Measurements from ENCODE around the gene ASCC2. TPM values are rescaled to one million over a fixed set of nuclear protein-coding genes. Genes with fewer than 3 reads are reported as not detected.
"Not testable (repeated sequence)": the region's sequence is repeated elsewhere in the genome, so short reads cannot be mapped to it uniquely, and the experiment has no call there.

ASCC2 gene
- total and polyA plus RNA-seq, 10 donors = 34.1 to 89.0 (median 62.9) TPM

DNA sequence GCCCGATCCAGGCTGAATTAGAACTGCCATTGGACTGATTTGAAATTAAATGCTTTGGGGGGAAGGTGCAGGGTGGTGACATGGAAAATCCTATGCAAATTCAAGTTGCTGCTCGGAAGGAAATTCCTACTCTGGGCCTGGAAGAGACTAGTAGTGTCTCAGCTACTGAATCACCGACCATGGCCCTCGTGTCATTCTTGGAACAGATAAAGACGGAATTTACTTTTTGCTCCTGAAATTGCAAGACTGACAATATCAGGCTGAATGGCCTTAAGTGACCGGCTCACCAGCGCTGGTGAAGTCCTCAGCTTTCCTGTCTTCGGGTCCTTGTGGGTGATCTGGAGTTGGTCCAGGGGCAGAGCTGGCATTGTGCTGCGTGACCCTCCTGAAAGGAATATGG is 6.1 kb downstream of the ASCC2 start:
- peaks cover 6 to 77% (median 33%) of the 10 kb centered on the region in 6 donors for H3K4me1 ChIP-seq
- H3K27me3 ChIP-seq (replicated peaks in 1 of 7) = no peaks in the 10 kb centered on the region
- 83 to 94% (median 93%) methylated on average over 9 of the region's 9 CpGs for WGBS, 5 donors
- TF ChIP-seq, protein P1, sequence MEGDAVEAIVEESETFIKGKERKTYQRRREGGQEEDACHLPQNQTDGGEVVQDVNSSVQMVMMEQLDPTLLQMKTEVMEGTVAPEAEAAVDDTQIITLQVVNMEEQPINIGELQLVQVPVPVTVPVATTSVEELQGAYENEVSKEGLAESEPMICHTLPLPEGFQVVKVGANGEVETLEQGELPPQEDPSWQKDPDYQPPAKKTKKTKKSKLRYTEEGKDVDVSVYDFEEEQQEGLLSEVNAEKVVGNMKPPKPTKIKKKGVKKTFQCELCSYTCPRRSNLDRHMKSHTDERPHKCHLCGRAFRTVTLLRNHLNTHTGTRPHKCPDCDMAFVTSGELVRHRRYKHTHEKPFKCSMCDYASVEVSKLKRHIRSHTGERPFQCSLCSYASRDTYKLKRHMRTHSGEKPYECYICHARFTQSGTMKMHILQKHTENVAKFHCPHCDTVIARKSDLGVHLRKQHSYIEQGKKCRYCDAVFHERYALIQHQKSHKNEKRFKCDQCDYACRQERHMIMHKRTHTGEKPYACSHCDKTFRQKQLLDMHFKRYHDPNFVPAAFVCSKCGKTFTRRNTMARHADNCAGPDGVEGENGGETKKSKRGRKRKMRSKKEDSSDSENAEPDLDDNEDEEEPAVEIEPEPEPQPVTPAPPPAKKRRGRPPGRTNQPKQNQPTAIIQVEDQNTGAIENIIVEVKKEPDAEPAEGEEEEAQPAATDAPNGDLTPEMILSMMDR (IDR thresholded peaks at IDR 0.05 in 8 of 11, conservative IDR thresholded peaks at IDR 0.05 in 3 of 11) = no peak
- intact Hi-C loops (cut with DNase I; ENCODE audit: low total_unique reads) = no loop called here
- no peak for DNase-seq
- peaks cover 0 to 82% (median 43%) of the 10 kb centered on the region in 6 donors for H3K36me3 ChIP-seq
- H3K4me3 ChIP-seq = no peak overlapping the region
- H3K9me3 ChIP-seq = no peaks in the 10 kb centered on the region
- peak overlapping the region in 4 of 8 donors; percentile 16 to 64 (median 29) for H3K27ac ChIP-seq

DNA sequence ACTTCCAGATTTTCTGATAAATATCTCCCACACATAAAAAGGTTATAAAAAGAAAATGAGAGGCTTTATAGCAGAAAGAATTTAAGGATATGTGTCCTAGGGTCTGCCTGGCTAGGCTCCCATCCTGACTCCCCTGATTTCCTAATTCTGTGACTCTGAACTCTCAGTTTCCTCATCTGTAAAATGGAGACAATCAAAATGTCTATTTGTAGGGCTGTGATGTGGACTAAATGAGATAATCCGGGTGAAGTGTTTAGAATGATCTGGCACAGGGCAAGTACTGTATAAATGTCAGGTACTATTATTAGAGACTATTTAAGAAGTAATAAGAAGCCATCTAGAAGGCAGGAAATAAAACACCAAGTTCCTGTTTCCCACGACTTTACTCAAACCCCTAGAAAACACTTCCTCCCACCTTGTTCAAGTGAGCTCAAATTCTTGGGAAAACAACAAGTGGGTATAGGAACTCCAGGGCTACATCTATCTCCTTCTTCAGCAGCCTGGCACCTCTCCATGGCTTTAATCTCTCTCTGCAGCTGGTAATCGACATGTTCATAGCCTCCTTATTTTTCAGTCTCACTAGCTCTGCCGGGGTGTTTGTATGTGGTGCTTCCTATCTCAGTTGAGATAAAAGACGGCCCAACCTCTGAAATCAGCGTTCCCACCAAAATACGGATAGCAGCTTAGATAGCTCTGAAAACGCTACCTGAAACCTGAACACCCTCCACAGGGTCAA is 6.7 kb downstream of the ASCC2 start:
- WGBS, 5 donors = 78 to 83% (median 81%) methylated on average over 8 of the region's 8 CpGs
- peaks cover 0 to 88% (median 45%) of the 10 kb centered on the region in 6 donors for H3K36me3 ChIP-seq

DNA sequence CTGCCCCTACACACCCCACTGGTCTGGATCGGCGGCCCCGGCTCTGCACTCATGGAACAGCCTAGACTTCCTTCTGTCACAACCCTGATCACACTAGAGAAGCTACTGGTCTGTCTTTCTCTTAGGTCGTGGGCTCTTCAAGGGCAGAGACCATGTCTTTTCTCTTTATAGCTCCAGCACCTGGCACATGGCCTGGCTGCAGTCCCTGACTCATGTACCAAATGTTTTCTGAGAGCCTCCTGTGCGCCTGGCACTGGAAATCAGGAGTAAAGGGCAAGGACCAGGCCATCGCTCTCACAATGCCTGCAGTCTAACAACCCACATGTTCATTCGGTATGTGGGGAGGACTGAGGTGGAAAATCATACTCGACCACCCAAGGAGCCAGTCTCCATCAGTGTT is 7.5 kb downstream of the ASCC2 start:
- Histone ChIP-seq H3K27ac (peak overlapping the region in 1 of 8 donors; percentile 64), H3K4me3 (no peak overlapping the region), H3K4me1 (peaks cover 0 to 64% (median 20%) of the 10 kb centered on the region in 6 donors), H3K36me3 (peaks cover 0 to 95% (median 50%) of the 10 kb centered on the region in 6 donors), H3K9me3 (no peaks in the 10 kb centered on the region), H3K27me3 (replicated peaks in 1 of 7) (no peaks in the 10 kb centered on the region)
- 88 to 95% (median 92%) methylated on average over 8 of the region's 8 CpGs for WGBS, 5 donors
- intact Hi-C loops (cut with DNase I; ENCODE audit: low total_unique reads) = no loop called here
- no peak for DNase-seq
- TF ChIP-seq, protein P1 (IDR thresholded peaks at IDR 0.05 in 8 of 11, conservative IDR thresholded peaks at IDR 0.05 in 3 of 11) = no peak
- TF ChIP-seq POLR2AphosphoS5 (IDR thresholded peaks at IDR 0.05) (no peak), POLR2A (IDR thresholded peaks at IDR 0.05) (no peak)

More for the DNA sequence above, 6.7 kb downstream of the ASCC2 start:
- Histone ChIP-seq H3K4me1 (peaks cover under 1 to 71% (median 27%) of the 10 kb centered on the region in 6 donors), H3K27ac (peak overlapping the region in 3 of 8 donors; percentile 23 to 64 (median 35)), H3K27me3 (replicated peaks in 1 of 7) (no peaks in the 10 kb centered on the region), H3K9me3 (no peaks in the 10 kb centered on the region), H3K4me3 (no peak overlapping the region)
- intact Hi-C loops (cut with DNase I; ENCODE audit: low total_unique reads) = no loop called here
- TF ChIP-seq, protein P1 (IDR thresholded peaks at IDR 0.05 in 8 of 11, conservative IDR thresholded peaks at IDR 0.05 in 3 of 11) = no peak
- TF ChIP-seq POLR2A (IDR thresholded peaks at IDR 0.05) = no peak
- no peak for TF ChIP-seq POLR2AphosphoS5 (IDR thresholded peaks at IDR 0.05)
- no peak for DNase-seq

DNA sequence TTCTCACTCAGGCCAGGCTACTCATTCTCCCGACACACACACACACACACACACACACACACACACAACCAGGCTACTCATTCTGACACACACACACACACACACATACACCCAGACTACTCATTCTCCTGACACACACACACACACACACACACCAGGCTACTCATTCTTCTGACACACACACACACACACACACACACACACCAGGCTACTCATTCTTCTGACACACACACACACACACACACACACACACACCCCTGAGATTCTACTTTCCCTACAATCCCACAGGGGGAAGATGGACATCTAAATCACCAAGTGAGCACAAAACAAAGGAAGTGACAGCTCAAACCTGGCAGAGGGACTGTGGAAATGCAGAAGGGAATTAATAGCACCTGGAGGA is 10.3 kb downstream of the ASCC2 start:
- H3K36me3 ChIP-seq = peaks cover 0 to 96% (median 67%) of the 10 kb centered on the region in 6 donors
- not testable (repeated sequence) for DNase-seq, H3K9me3 ChIP-seq

More for the DNA sequence above, 10.3 kb downstream of the ASCC2 start:
- H3K27ac ChIP-seq; intact Hi-C loops (cut with DNase I; ENCODE audit: low total_unique reads); H3K27me3 ChIP-seq (replicated peaks in 1 of 7); H3K4me3 ChIP-seq: not testable (repeated sequence)
- peaks cover 0 to 37% (median 11%) of the 10 kb centered on the region in 6 donors for H3K4me1 ChIP-seq
- 59 to 96% (median 67%) methylated on average over 1 of the region's 1 CpG for WGBS, 5 donors

Data from spleen (tissue), 11 donors.